T-helper 1 cell treated with Interleukin-12 subunit alpha and Interleukin-12 subunit beta and Interleukin-4 antibody, amounts not matched to agents 30 μg/mL and 1 μg/mL, for 36 hours (primary cell): Measurements from ENCODE around the gene RALGAPA1.
"Not testable (repeated sequence)": the region's sequence is repeated elsewhere in the genome, so short reads cannot be mapped to it uniquely, and the experiment has no call there.

Experiments
- H3K27ac Mint-ChIP-seq: one replicate; pipeline ENCODE4 v1.8.0; 2021; ENCODE audit warnings: mild to moderate bottlenecking, mixed read lengths
- H3K27me3 Mint-ChIP-seq: one replicate; pipeline ENCODE4 v1.8.0; 2021; ENCODE audit warnings: low read depth, mixed read lengths
- H3K36me3 Mint-ChIP-seq: one replicate; pipeline ENCODE4 v1.8.0; 2021; ENCODE audit warnings: low read depth, mixed read lengths
- H3K4me1 Mint-ChIP-seq: one replicate; pipeline ENCODE4 v1.8.0; 2021; ENCODE audit warnings: low read depth, mixed read lengths
- H3K4me3 Mint-ChIP-seq: one replicate; pipeline ENCODE4 v1.8.0; 2021; ENCODE audit warnings: mild to moderate bottlenecking, moderate library complexity, mixed read lengths
- H3K9me3 Mint-ChIP-seq: one replicate; pipeline ENCODE4 v1.8.0; 2021; ENCODE audit warnings: mixed read lengths

RALGAPA1 gene

DNA sequence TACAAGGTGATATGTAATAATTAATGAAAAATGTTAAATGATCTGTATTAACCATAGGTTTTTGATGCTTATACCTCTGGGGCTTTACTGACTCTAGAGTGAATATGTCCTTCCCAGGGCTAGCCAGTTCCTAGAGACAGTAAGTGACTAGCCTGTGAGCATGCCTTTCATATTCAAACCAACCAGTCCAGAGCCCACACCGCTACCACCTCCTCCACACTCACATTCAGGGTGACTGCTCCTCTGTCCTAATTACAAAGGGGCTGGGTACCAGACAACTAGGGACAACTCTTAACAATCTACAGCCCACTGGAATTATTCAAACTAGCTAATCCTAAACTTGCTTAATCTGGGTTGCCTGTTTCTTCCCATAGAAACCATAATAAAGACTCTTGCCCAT, 49.0 kb downstream of the RALGAPA1 start:
- Mint-ChIP-seq H3K36me3 (peaks cover 13% of the 10 kb centered on the region), H3K27ac (no peak overlapping the region), H3K27me3 (no peaks in the 10 kb centered on the region), H3K9me3 (no peaks in the 10 kb centered on the region), H3K4me1 (peaks cover 2% of the 10 kb centered on the region), H3K4me3 (no peak overlapping the region)

DNA sequence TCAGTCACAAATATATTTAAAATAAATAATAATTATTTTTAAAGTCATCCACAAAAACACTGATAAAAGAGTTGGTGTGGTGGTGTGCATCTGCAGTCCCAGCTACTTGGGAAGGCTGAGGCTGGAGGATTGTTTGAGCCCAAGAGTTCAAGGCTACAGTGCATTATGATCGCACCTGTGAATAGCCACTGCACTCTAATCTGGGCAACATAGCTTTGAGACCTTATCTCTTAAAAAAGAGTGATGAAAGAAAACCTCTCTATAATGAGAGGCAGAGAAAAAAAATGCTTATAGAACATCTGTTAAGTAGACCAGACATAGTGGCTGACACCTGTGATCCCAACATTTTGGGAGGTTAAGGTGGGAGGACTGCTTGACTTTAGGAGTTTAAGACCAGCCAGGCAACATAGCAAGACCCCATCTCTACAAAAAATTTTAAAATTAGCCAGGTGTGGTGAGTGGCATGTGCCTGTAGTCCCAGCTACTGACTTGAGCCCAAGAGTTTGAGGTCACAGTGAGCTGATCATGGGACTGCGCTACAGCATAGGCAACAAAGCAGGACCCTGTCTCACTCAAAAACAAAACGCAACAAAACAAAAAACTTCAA, 50.5 kb downstream of the RALGAPA1 start:
- H3K9me3 Mint-ChIP-seq, result no peaks in the 10 kb centered on the region
- H3K4me1 Mint-ChIP-seq, result peaks cover 2% of the 10 kb centered on the region
- no peak overlapping the region for H3K4me3 Mint-ChIP-seq
- H3K27ac Mint-ChIP-seq, result no peak overlapping the region
- no peaks in the 10 kb centered on the region for H3K27me3 Mint-ChIP-seq
- peaks cover 22% of the 10 kb centered on the region for H3K36me3 Mint-ChIP-seq

DNA sequence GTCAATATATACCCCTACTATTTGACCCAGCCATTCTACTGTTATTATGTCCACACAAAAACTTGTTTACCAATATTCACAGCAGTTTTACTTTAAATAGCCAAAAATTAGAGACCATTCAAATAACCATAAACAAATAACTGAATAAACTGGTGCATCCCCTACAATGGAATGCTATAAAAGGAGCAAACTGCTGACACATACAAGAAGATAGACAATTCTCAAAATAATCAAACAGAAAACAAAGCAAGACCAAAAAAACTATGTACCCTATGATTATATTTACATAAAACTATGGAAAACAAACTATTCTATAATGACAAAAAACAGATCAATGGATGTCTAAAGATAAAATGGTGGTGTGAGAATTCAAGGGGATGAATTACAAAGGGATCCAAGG, 54.4 kb downstream of the RALGAPA1 start:
- Mint-ChIP-seq H3K27me3 (no peaks in the 10 kb centered on the region), H3K9me3 (no peaks in the 10 kb centered on the region), H3K27ac (no peak overlapping the region), H3K36me3 (peaks cover 32% of the 10 kb centered on the region), H3K4me3 (no peak overlapping the region), H3K4me1 (no peaks in the 10 kb centered on the region)

DNA sequence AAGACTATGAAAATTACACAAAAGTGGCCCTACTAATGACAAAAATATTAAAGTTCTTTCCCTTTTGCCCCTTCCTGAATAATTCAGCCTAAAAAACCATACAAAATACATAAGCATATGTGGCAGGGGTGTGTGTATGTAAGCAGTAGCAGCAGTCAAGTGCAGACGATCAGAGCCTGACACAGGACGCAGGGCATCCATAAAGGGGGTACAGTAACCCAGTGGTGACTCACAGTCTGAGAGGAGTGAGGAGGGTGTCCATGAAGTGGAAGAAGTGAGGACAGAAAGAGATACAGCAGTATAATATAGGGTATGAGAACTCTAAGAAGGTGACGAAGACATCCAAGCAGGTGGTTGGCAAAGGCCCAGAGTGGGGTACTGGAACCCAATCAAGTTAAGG, 56.7 kb downstream of the RALGAPA1 start:
- Mint-ChIP-seq H3K4me1 (no peaks in the 10 kb centered on the region), H3K4me3 (no peak overlapping the region), H3K27ac (no peak overlapping the region), H3K9me3 (no peaks in the 10 kb centered on the region), H3K36me3 (peaks cover 32% of the 10 kb centered on the region), H3K27me3 (no peaks in the 10 kb centered on the region)

DNA sequence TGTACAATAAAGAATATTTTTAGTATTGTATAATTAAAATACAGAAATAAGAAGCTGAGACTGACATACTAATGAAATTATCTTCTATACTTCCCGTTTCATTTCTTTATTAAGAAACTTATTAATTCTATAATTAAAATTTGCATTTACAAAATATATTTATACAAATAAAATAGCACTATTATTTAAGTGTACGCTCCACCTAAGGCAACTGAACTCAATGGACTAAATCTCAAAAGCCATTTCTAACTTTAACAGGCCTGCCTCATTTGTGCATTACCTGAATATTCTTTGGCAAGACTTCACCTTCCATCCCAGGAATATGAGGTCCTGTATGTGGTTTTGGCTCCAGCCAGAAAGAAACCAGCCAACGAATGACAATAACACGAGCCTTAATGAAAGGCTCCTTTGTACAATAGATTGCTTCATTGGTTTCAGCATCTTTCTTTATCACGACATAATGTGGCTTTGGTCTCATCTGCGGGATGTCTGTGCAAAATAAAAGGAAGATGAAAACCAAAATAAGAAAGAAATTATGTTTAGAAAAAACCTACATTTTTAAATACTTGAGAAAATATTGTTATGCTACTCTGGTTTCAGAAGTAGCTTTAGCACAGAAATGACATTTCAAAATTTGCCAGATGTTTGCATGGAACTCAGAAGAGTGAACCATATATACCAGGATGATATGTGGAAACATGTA, 58.7 kb downstream of the RALGAPA1 start:
- Mint-ChIP-seq H3K36me3 (peaks cover 33% of the 10 kb centered on the region), H3K27ac (no peak overlapping the region), H3K4me3 (no peak overlapping the region), H3K4me1 (no peaks in the 10 kb centered on the region), H3K27me3 (no peaks in the 10 kb centered on the region), H3K9me3 (no peaks in the 10 kb centered on the region)

DNA sequence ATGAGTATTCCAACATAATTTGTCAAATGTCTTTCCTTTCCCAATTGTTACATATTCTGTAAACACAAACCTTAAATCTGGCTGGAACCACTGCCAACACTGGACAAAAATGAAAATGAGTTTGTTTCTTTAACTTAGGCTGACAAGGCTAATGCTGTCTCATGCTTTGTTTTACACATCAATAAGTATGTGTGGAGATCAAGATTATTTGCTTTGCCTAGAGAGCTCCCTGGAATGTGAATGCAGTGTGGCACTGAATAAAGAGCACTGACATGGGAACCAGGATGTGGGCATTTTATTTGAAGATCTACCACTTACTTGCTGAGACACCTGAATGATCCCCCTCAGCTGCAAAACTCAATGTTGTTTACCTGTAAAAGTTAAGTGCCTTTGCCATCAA, 61.7 kb downstream of the RALGAPA1 start:
- no peaks in the 10 kb centered on the region for H3K27me3 Mint-ChIP-seq
- no peaks in the 10 kb centered on the region for H3K9me3 Mint-ChIP-seq
- peaks cover 8% of the 10 kb centered on the region for H3K4me1 Mint-ChIP-seq
- no peak overlapping the region for H3K4me3 Mint-ChIP-seq
- no peak overlapping the region for H3K27ac Mint-ChIP-seq
- peaks cover 18% of the 10 kb centered on the region for H3K36me3 Mint-ChIP-seq

DNA sequence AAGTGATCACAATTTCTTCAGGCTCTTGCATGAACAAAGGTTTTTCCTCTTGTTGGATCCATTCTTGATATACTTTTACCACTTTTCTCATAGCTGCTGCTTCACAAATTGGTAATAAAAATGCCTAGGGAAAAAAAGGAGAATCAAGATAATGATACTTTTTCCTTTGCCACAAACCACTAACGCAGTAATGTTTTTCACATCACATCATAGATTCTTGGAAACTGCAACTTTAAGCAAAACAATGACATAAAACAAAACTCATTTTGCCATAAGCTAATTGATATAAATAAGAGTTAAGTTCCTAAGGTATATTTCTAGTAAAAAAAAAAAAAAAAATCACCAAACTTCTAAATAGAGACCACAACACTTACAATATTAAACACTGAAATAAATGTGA, 66.7 kb downstream of the RALGAPA1 start:
- Mint-ChIP-seq H3K9me3 (no peaks in the 10 kb centered on the region), H3K36me3 (peaks cover 26% of the 10 kb centered on the region), H3K4me1 (peaks cover 20% of the 10 kb centered on the region), H3K4me3 (peak overlapping the region; percentile 32), H3K27me3 (no peaks in the 10 kb centered on the region), H3K27ac (peak overlapping the region; percentile 47)

DNA sequence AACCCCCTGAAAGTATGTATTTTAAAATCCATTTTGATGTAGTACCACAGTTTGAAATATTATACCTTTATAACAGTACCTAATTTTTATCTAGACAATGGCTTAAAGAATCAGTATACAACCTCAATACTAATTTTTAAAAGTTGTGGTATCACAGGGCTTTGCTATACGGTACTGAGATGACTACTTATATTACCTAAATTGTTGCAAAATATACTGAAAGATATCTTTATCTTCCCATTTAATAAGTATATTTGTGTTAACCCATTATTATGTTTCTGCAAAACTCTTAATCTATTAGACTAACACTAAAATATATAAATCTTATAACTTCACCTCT, 67.1 kb downstream of the RALGAPA1 start:
- no peaks in the 10 kb centered on the region for H3K27me3 Mint-ChIP-seq
- H3K27ac Mint-ChIP-seq, result no peak overlapping the region
- peaks cover 24% of the 10 kb centered on the region for H3K36me3 Mint-ChIP-seq
- H3K4me3 Mint-ChIP-seq, result no peak overlapping the region
- no peaks in the 10 kb centered on the region for H3K9me3 Mint-ChIP-seq
- peaks cover 20% of the 10 kb centered on the region for H3K4me1 Mint-ChIP-seq

DNA sequence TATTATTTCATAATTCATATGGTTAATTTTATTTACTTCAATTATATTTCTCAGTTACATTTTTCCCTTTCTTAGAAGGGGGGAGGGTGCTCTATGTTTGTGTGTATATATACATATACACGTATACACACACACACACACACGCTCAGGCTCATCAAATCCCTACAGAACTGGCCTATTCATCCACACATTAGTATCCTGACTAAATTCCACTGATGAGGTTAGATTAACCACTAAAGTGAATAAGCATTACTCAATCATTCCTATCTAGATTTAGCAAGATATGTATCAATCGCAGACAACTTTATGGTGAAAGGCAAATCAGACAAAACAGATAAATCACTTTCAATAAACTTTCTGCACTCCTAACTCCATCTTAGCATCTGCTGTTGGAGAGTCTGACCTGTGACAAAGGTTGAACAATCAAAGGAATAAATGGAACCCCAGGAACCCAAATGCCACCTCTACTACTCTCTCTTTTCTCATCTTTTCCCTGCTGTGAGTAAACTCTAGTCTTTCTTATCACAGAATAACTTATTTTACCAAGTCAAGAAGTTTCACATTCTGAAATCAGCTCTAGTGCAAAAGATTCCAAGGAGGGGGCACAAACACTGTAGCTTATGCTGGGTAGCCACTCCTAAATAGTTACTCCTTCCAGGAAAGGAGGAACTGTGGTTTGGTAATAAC, 67.6 kb downstream of the RALGAPA1 start:
- no peaks in the 10 kb centered on the region for H3K27me3 Mint-ChIP-seq
- peaks cover 20% of the 10 kb centered on the region for H3K4me1 Mint-ChIP-seq
- peaks cover 26% of the 10 kb centered on the region for H3K36me3 Mint-ChIP-seq
- H3K27ac Mint-ChIP-seq, result no peak overlapping the region
- peak overlapping the region; percentile 3 for H3K4me3 Mint-ChIP-seq
- H3K9me3 Mint-ChIP-seq, result no peaks in the 10 kb centered on the region

DNA sequence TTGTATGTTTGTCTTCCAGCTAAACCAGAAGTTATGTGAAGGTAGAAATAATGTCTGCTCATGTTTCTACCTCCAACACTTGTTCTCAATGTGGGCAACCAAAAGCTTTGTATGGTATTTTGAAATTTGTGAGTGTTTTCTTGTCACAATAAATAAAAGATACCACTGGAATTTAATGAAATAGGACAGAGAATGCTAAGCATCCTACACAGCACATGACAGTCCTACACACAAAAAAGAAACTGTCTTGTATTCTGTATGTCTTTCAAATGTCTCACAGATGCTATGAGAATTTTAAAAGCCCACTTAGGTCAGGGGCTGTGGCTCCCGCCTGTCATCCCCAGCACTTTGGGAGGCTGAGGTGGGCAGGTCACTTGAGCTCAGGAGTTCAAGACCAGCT, 68.9 kb downstream of the RALGAPA1 start:
- Mint-ChIP-seq H3K36me3 (peaks cover 35% of the 10 kb centered on the region), H3K4me3 (no peak overlapping the region), H3K9me3 (no peaks in the 10 kb centered on the region), H3K27me3 (no peaks in the 10 kb centered on the region), H3K27ac (no peak overlapping the region), H3K4me1 (peaks cover 20% of the 10 kb centered on the region)

DNA sequence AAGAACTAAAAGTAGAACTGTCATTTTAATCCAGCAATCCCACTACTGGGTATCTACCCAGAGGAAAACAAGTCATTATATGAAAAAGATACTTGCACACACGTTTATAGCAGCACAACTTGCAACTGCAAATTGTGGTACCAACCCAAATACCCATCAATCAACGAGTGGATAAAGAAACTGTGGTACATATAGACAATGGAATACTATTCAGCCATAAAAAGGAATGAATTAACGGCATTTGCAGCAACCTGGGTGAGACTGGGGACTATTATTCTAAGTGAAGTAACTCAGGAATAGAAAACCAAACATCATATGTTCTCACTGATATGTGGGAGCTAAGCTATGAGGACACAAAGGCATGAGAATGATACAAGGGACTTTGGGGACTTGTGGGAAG, 73.9 kb downstream of the RALGAPA1 start:
- H3K4me3 Mint-ChIP-seq, H3K9me3 Mint-ChIP-seq, H3K27me3 Mint-ChIP-seq, H3K27ac Mint-ChIP-seq: not testable (repeated sequence)
- peaks cover 26% of the 10 kb centered on the region for H3K4me1 Mint-ChIP-seq
- peaks cover 59% of the 10 kb centered on the region for H3K36me3 Mint-ChIP-seq

DNA sequence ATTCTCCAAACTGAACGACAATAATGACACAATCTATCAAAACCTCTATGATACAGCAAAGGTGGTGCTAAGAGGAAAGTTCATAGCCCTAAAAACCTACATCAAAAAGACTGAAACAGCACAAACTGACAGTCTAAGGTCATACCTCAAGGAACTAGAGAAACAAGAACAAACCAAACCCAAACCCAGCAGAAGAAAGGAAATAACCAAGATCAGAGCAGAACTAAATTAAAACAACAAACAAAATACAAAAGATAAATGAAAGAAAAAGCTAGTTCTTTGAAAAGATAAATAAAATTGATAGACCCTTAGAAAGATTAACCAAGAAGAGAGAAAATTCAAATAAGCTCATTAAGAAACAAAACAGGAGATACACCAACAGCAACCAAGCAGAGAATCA, 75.6 kb downstream of the RALGAPA1 start:
- H3K4me1 Mint-ChIP-seq, result peaks cover 26% of the 10 kb centered on the region
- H3K9me3 Mint-ChIP-seq, H3K27ac Mint-ChIP-seq, H3K27me3 Mint-ChIP-seq, H3K4me3 Mint-ChIP-seq: not testable (repeated sequence)
- peaks cover 58% of the 10 kb centered on the region for H3K36me3 Mint-ChIP-seq

DNA sequence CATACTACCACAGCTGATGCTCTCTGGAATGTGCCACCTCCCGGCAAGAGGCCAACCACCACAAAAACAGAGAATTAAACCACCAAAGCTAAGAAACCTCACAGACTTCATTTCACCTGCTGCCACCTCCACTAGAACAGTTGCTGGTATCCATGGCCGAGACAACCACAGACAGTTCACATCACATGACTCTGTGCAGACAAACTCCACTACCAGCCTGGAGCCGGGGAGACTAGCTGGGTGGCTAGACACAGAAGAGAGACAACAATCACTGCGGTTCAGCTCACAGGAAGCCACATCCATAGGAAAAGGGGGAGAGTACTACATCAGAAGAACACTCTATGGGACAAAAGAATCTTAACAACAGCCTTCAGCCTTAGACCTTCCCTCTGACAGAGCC, 78.2 kb downstream of the RALGAPA1 start:
- Mint-ChIP-seq H3K27me3 (no peaks in the 10 kb centered on the region), H3K4me3 (no peak overlapping the region), H3K9me3 (no peaks in the 10 kb centered on the region), H3K27ac (no peak overlapping the region), H3K36me3 (peaks cover 50% of the 10 kb centered on the region), H3K4me1 (peaks cover 26% of the 10 kb centered on the region)

DNA sequence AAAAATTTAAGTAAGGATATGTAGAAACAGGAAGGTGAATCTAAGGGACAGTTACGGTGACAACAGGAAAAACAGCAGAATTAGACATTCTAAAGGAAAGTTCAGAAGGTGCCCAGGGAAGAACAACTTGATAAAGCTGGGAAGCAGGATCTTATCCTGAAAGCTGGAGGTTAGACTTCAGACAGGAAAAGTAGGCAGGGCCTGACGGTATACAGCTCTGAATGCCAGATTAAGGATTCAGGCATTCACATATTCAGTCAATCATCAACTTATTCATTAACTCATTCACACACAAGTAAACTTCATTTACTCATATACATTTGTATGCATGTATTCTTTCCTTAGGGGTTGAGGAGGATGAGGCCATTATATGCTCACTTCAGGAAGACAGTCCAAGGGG, 81.3 kb downstream of the RALGAPA1 start:
- peaks cover 33% of the 10 kb centered on the region for H3K36me3 Mint-ChIP-seq
- no peaks in the 10 kb centered on the region for H3K27me3 Mint-ChIP-seq
- no peaks in the 10 kb centered on the region for H3K9me3 Mint-ChIP-seq
- no peak overlapping the region for H3K27ac Mint-ChIP-seq
- peaks cover 22% of the 10 kb centered on the region for H3K4me1 Mint-ChIP-seq
- no peak overlapping the region for H3K4me3 Mint-ChIP-seq

DNA sequence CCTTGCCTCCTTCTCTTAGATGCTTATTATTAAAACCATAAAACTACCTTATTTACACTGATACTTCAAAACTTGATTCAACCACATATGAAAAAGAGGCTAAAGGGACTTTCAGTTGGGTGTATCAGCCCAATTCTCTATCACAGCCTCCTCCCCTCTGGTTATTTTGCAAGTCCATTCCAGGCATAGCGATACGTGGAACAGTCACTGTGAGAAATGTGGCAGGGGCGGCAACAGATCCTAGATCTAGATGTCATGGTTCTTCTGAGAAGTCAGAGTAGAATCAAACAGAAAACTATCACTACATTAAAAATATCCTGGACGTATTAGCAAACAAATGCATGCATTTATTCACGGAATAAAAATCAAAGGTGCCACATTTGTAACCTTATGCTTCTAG, 83.2 kb downstream of the RALGAPA1 start:
- Mint-ChIP-seq H3K4me3 (no peak overlapping the region), H3K27me3 (no peaks in the 10 kb centered on the region), H3K9me3 (no peaks in the 10 kb centered on the region), H3K36me3 (peaks cover 20% of the 10 kb centered on the region), H3K27ac (no peak overlapping the region), H3K4me1 (peaks cover 8% of the 10 kb centered on the region)
